ENCODE measurements around the gene THSD4.
"Not testable (repeated sequence)": the region's sequence is repeated elsewhere in the genome, so short reads cannot be mapped to it uniquely, and the experiment has no call there.

- not testable (repeated sequence) for TF ChIP-seq CTCF, POLR2A (IDR thresholded peaks at IDR 0.05)
- TF ChIP-seq POLR2AphosphoS5 (IDR thresholded peaks at IDR 0.05; ENCODE audit: insufficient read depth in 1 of 2, low read depth in 1 of 2): peak in 1 of 2 donors; percentile 27
Observed at GRCh38 chr15:71372769-71373168, 257.5 kb downstream of the THSD4 start.
